ENCODE data around the gene TSPAN2.

TSPAN2 gene

GRCh38 chr1:115073298-115074087 lies 15.8 kb downstream of the TSPAN2 start:
- no peak overlapping the region for H3K9ac ChIP-seq (ENCODE audit: low read length)
- no peak overlapping the region for H3K4me3 ChIP-seq (ENCODE audit: low read length)
- no peaks in the 10 kb centered on the region for H3K4me1 ChIP-seq (ENCODE audit: control insufficient read depth, low read depth, low read length)
- H3K27me3 ChIP-seq (ENCODE audit: control insufficient read depth, insufficient read depth, low read length), result no peaks in the 10 kb centered on the region
- no peaks in the 10 kb centered on the region for H3K9me3 ChIP-seq (ENCODE audit: control insufficient read depth, low read depth, low read length)
- no peak overlapping the region for H3K27ac ChIP-seq (ENCODE audit: low read length)
- no peaks in the 10 kb centered on the region for H3K36me3 ChIP-seq (ENCODE audit: control insufficient read depth, low read depth, low read length)

- Histone ChIP-seq H3K4me3 (ENCODE audit: low read length) (no peak overlapping the region), H3K9ac (ENCODE audit: low read length) (no peak overlapping the region), H3K9me3 (ENCODE audit: control insufficient read depth, low read depth, low read length) (no peaks in the 10 kb centered on the region), H3K36me3 (ENCODE audit: control insufficient read depth, low read depth, low read length) (no peaks in the 10 kb centered on the region), H3K27me3 (ENCODE audit: control insufficient read depth, insufficient read depth, low read length) (no peaks in the 10 kb centered on the region), H3K4me1 (ENCODE audit: control insufficient read depth, low read depth, low read length) (no peaks in the 10 kb centered on the region), H3K27ac (ENCODE audit: low read length) (no peak overlapping the region)
Observed at GRCh38 chr1:115071012-115071664, 18.2 kb downstream of the TSPAN2 start.

- no peak overlapping the region for H3K27ac ChIP-seq (ENCODE audit: low read length)
- no peaks in the 10 kb centered on the region for H3K4me1 ChIP-seq (ENCODE audit: control insufficient read depth, low read depth, low read length)
- no peaks in the 10 kb centered on the region for H3K27me3 ChIP-seq (ENCODE audit: control insufficient read depth, insufficient read depth, low read length)
- no peak overlapping the region for H3K9ac ChIP-seq (ENCODE audit: low read length)
- no peaks in the 10 kb centered on the region for H3K36me3 ChIP-seq (ENCODE audit: control insufficient read depth, low read depth, low read length)
- no peak overlapping the region for H3K4me3 ChIP-seq (ENCODE audit: low read length)
- H3K9me3 ChIP-seq (ENCODE audit: control insufficient read depth, low read depth, low read length), result no peaks in the 10 kb centered on the region
Observed at GRCh38 chr1:115069659-115070308, 19.5 kb downstream of the TSPAN2 start.

- H3K4me1 ChIP-seq (ENCODE audit: control insufficient read depth, low read depth, low read length), result no peaks in the 10 kb centered on the region
- no peaks in the 10 kb centered on the region for H3K36me3 ChIP-seq (ENCODE audit: control insufficient read depth, low read depth, low read length)
- H3K9me3 ChIP-seq (ENCODE audit: control insufficient read depth, low read depth, low read length), result no peaks in the 10 kb centered on the region
- H3K27ac ChIP-seq (ENCODE audit: low read length), result no peak overlapping the region
- H3K4me3 ChIP-seq (ENCODE audit: low read length), result no peak overlapping the region
- H3K27me3 ChIP-seq (ENCODE audit: control insufficient read depth, insufficient read depth, low read length), result no peaks in the 10 kb centered on the region
- H3K9ac ChIP-seq (ENCODE audit: low read length), result no peak overlapping the region
Observed at GRCh38 chr1:115068826-115069585, 20.3 kb downstream of the TSPAN2 start.

GRCh38 chr1:115067161-115067859 lies 22.0 kb downstream of the TSPAN2 start:
- no peaks in the 10 kb centered on the region for H3K9me3 ChIP-seq (ENCODE audit: control insufficient read depth, low read depth, low read length)
- H3K4me1 ChIP-seq (ENCODE audit: control insufficient read depth, low read depth, low read length), result no peaks in the 10 kb centered on the region
- no peaks in the 10 kb centered on the region for H3K27me3 ChIP-seq (ENCODE audit: control insufficient read depth, insufficient read depth, low read length)
- H3K4me3 ChIP-seq (ENCODE audit: low read length), result no peak overlapping the region
- H3K36me3 ChIP-seq (ENCODE audit: control insufficient read depth, low read depth, low read length), result no peaks in the 10 kb centered on the region
- H3K27ac ChIP-seq (ENCODE audit: low read length), result no peak overlapping the region
- no peak overlapping the region for H3K9ac ChIP-seq (ENCODE audit: low read length)

DNA sequence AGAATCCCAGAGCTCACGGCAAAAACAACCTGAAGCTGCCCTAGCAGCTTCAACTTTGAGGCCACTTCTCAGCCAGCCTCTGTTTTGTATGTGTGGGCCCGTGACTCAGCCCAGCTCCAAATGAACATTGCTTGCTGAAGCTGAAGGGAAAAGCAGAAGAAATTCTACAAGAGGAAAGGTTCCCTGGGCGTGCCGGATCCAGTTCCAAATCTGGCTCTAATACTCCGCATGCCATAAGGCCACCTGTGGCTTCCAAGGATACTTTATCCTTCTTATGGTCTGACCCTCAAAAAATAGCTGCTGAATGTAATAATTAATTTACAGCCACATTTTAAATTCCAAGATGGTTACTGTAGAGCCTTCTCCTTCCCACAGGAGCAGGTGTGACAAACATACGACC lies 24.3 kb downstream of the TSPAN2 start:
- no peaks in the 10 kb centered on the region for H3K36me3 ChIP-seq (ENCODE audit: control insufficient read depth, low read depth, low read length)
- no peaks in the 10 kb centered on the region for H3K27me3 ChIP-seq (ENCODE audit: control insufficient read depth, insufficient read depth, low read length)
- H3K4me1 ChIP-seq (ENCODE audit: control insufficient read depth, low read depth, low read length), result no peaks in the 10 kb centered on the region
- no peaks in the 10 kb centered on the region for H3K9me3 ChIP-seq (ENCODE audit: control insufficient read depth, low read depth, low read length)
- H3K9ac ChIP-seq (ENCODE audit: low read length), result no peak overlapping the region
- H3K27ac ChIP-seq (ENCODE audit: low read length), result no peak overlapping the region
- no peak overlapping the region for H3K4me3 ChIP-seq (ENCODE audit: low read length)

DNA sequence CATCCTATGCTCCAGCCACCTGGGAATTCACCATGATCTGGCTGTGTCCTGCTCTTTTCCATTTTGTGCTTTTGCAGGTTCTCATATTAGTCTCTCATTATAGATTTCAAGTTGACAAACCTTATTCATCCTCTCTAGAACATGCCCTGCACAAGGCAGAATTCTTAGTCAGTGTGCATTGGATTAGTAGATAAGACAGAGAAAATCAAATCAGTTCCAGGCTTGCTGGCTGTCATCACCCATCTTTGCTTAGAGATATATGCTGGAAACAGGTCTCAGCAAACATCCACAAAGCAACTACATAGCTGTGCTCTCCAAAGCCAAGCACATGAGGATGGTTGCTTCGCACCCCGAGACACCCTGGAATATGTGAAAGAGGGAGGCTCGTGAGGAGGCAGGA lies 24.8 kb downstream of the TSPAN2 start:
- Histone ChIP-seq H3K36me3 (ENCODE audit: control insufficient read depth, low read depth, low read length) (no peaks in the 10 kb centered on the region), H3K27ac (ENCODE audit: low read length) (no peak overlapping the region), H3K27me3 (ENCODE audit: control insufficient read depth, insufficient read depth, low read length) (no peaks in the 10 kb centered on the region), H3K4me3 (ENCODE audit: low read length) (no peak overlapping the region), H3K4me1 (ENCODE audit: control insufficient read depth, low read depth, low read length) (no peaks in the 10 kb centered on the region), H3K9ac (ENCODE audit: low read length) (no peak overlapping the region), H3K9me3 (ENCODE audit: control insufficient read depth, low read depth, low read length) (no peaks in the 10 kb centered on the region)

DNA sequence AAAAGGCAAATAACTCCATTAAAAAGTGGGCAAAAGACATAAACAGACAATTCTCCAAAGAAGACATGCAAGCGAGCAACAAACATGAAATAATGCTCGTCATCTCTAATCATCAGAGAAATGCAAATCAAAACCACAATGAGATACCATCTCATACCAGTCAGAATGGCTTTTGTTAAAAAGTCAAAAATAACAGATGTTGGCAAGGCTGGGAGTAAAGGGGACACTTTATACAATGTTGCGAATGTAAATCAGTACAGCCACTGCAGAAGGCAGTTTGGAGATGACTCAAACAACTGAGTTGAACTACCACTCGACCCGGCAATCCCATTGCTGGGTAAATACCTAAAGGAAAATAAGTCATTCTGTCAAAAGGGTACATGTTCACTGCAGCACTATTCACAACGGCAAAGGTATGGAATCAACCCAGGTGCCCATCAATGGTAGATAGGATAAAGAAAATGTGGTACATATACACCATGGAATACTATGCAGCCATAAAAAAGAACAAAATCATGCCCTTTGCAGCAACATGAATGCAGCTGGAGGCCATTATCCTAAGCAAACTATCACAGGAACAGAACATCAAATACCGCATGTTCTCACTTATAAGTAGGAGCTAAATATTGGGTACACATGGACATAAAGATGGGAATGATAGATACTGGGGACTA lies 25.9 kb downstream of the TSPAN2 start:
- no peak overlapping the region for H3K27ac ChIP-seq (ENCODE audit: low read length)
- H3K9ac ChIP-seq (ENCODE audit: low read length), result no peak overlapping the region
- no peaks in the 10 kb centered on the region for H3K36me3 ChIP-seq (ENCODE audit: control insufficient read depth, low read depth, low read length)
- H3K4me3 ChIP-seq (ENCODE audit: low read length), result no peak overlapping the region
- H3K4me1 ChIP-seq (ENCODE audit: control insufficient read depth, low read depth, low read length), result no peaks in the 10 kb centered on the region
- H3K9me3 ChIP-seq (ENCODE audit: control insufficient read depth, low read depth, low read length), result no peaks in the 10 kb centered on the region
- H3K27me3 ChIP-seq (ENCODE audit: control insufficient read depth, insufficient read depth, low read length), result no peaks in the 10 kb centered on the region

GRCh38 chr1:115062542-115063004 lies 26.7 kb downstream of the TSPAN2 start:
- no peak overlapping the region for H3K27ac ChIP-seq (ENCODE audit: low read length)
- no peak overlapping the region for H3K4me3 ChIP-seq (ENCODE audit: low read length)
- H3K36me3 ChIP-seq (ENCODE audit: control insufficient read depth, low read depth, low read length), result no peaks in the 10 kb centered on the region

DNA sequence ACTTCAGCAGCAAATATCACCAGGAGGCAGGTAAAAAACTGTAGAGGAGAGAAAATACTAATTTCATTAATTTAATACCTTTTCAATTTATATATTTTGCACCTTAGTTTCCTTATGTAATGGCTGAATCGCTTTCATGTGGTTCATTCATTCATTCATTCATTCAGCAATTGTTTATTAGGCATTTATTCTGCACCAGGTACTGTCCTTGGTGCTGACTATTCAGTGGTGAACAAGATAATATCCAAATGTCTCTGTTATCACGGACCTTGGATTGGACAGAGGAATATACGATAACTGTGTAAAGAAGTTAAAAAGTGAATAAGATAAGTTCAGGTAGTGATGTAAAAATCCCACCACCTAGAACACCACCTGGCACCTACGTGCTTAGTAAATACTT lies 28.8 kb downstream of the TSPAN2 start:
- H3K4me3 ChIP-seq (ENCODE audit: low read length), result no peak overlapping the region
- H3K4me1 ChIP-seq (ENCODE audit: control insufficient read depth, low read depth, low read length), result peaks cover 12% of the 10 kb centered on the region
- H3K9me3 ChIP-seq (ENCODE audit: control insufficient read depth, low read depth, low read length), result no peaks in the 10 kb centered on the region
- H3K27me3 ChIP-seq (ENCODE audit: control insufficient read depth, insufficient read depth, low read length), result no peaks in the 10 kb centered on the region
- no peak overlapping the region for H3K9ac ChIP-seq (ENCODE audit: low read length)
- no peaks in the 10 kb centered on the region for H3K36me3 ChIP-seq (ENCODE audit: control insufficient read depth, low read depth, low read length)
- H3K27ac ChIP-seq (ENCODE audit: low read length), result no peak overlapping the region

More at GRCh38 chr1:115062542-115063004, 26.7 kb downstream of the TSPAN2 start:
- no peak overlapping the region for H3K9ac ChIP-seq (ENCODE audit: low read length)
- H3K27me3 ChIP-seq (ENCODE audit: control insufficient read depth, insufficient read depth, low read length), result no peaks in the 10 kb centered on the region
- H3K4me1 ChIP-seq (ENCODE audit: control insufficient read depth, low read depth, low read length), result no peaks in the 10 kb centered on the region
- H3K9me3 ChIP-seq (ENCODE audit: control insufficient read depth, low read depth, low read length), result no peaks in the 10 kb centered on the region

Measured in iPS-18a (cell line).